CD4-positive, alpha-beta T cell (primary cell): ENCODE data around the gene RPIA. TPM values are rescaled to one million over a fixed set of nuclear protein-coding genes. Genes with fewer than 3 reads are reported as not detected.
"Not testable (repeated sequence)": the region's sequence is repeated elsewhere in the genome, so short reads cannot be mapped to it uniquely, and the experiment has no call there.

Source experiments
- ATAC-seq: fragments of 200-7000 bp; cut with Tn5 transposase; one replicate; pipeline ENCODE4 v1.10.0; 2022; ENCODE audit warnings: mild to moderate bottlenecking; ENCODE audit not compliant: poor library complexity
- CTCF ChIA-PET: fragments of 350-600 bp; sonication (Branson Sonifier 250); formaldehyde crosslinking; loops from one replicate; lab custom pipeline; 2021; ENCODE audit warnings: antibody characterized with exemption, inconsistent platforms; lab: Charles Lee
- POLR2A ChIA-PET: fragments of 350-600 bp; sonication (Branson Sonifier 250); formaldehyde crosslinking; loops from one replicate; lab custom pipeline; 2021; ENCODE audit warnings: antibody characterized with exemption, inconsistent platforms; lab: Charles Lee
- DNase-seq, 14 experiments: peaks; one replicate each; pipeline ENCODE4 v3.0.0-alpha.2; 2013 to 2020; ENCODE audit warnings: mixed read lengths in 2 of 14
- H3K27ac ChIP-seq, 2 donors: one replicate each; pipeline versions ENCODE4 v1.5.1 to v1.7.0; 2013; ENCODE audit warnings: low read length in 2 of 2, low read depth in 1 of 2, mild to moderate bottlenecking in 1 of 2
- H3K27me3 ChIP-seq, 2 experiments: 1 replicate in 1 of 2; 2 replicates in 1 of 2; pipeline versions ENCODE4 v1.6.1 to v1.7.0; 2013; ENCODE audit warnings: low read length in 2 of 2, control low read depth in 1 of 2, mild to moderate bottlenecking in 1 of 2, moderate library complexity in 1 of 2; ENCODE audit not compliant: insufficient read depth in 2 of 2, control insufficient read depth in 1 of 2
- H3K36me3 ChIP-seq: one replicate; pipeline ENCODE4 v1.6.1; 2013; ENCODE audit warnings: low read length, control low read depth; ENCODE audit not compliant: insufficient read depth
- H3K4me1 ChIP-seq: one replicate; pipeline ENCODE4 v1.6.1; 2013; ENCODE audit warnings: low read length, control low read depth; ENCODE audit not compliant: insufficient read depth
- H3K4me3 ChIP-seq: one replicate; pipeline ENCODE4 v1.5.1; 2013; ENCODE audit warnings: mild to moderate bottlenecking, low read length, moderate library complexity
- H3K9me3 ChIP-seq, 2 experiments: 1 replicate in 1 of 2; 2 replicates in 1 of 2; pipeline versions ENCODE4 v1.6.1 to v1.7.0; 2013; ENCODE audit warnings: low read length in 2 of 2, mild to moderate bottlenecking in 2 of 2, control low read depth in 1 of 2, moderate library complexity in 1 of 2; ENCODE audit not compliant: control insufficient read depth in 1 of 2, insufficient read depth in 1 of 2
- H3K27ac Mint-ChIP-seq: one replicate; pipeline ENCODE4 v1.8.0; 2020; ENCODE audit warnings: mixed read lengths
- H3K27me3 Mint-ChIP-seq: one replicate; pipeline ENCODE4 v1.8.0; 2021; ENCODE audit warnings: mixed read lengths
- H3K36me3 Mint-ChIP-seq: one replicate; pipeline ENCODE4 v1.8.0; 2021; ENCODE audit warnings: low read depth, mixed read lengths
- H3K4me1 Mint-ChIP-seq: one replicate; pipeline ENCODE4 v1.8.0; 2021; ENCODE audit warnings: low read depth, mixed read lengths
- H3K4me3 Mint-ChIP-seq: one replicate; pipeline ENCODE4 v1.8.0; 2020; ENCODE audit warnings: mild to moderate bottlenecking, mixed read lengths
- H3K9me3 Mint-ChIP-seq: one replicate; pipeline ENCODE4 v1.8.0; 2020; ENCODE audit warnings: mixed read lengths
- CTCF ChIP-seq: fragments of 200-600 bp; IDR thresholded peaks from one replicate; pipeline ENCODE4 v1.8.0; 2022; ENCODE audit warnings: antibody characterized with exemption, mild to moderate bottlenecking
- intact Hi-C, 2 experiments: fragments of 100-400 bp; cut with DNase I in 1 of 2; cut with micrococcal nuclease in 1 of 2; formaldehyde crosslinking; loops; one replicate each; pipeline versions ENCODE4 v1.15.1 to v1.9.0; 2023 to 2025; cut with DNase I, micrococcal nuclease
- polyA plus RNA-seq, 2 donors: library from polyadenylated mRNA; unstranded; fragments of 120-200 nt; gene quantifications; one replicate each; pipeline ENCODE4 v1.2.1, GENCODE V29; 2013
- total RNA-seq, 174 experiments: library from RNA in 2 of 174; stranded (reverse) in 2 of 174; gene quantifications; one replicate each; pipeline ENCODE4 v1.2.3 and lab custom pipeline; 2021 to 2026

Gene RPIA
- total RNA-seq, result 10 to 100 TPM; 21.6 to 24.7 TPM
- 33.2 TPM for polyA plus RNA-seq (2013, experiment 1 of 2)
- polyA plus RNA-seq (2013, experiment 2 of 2), result 33.1 TPM
- 11.3 to 106 (median 23.6) reads per million in 172 experiments for total RNA-seq (lab: John Stamatoyannopoulos, UW)

- intact Hi-C loops, result loop anchor here (1.0 to 10.0 kb wide), 4 partner anchors 63 to 635 kb away; partner anchors contain the start of gene EIF2AK3 (in 1 of the 2)
- no peaks in the 10 kb centered on the region for H3K36me3 ChIP-seq
- peak within 1 kb of the TSS; percentile 97 for H3K4me3 Mint-ChIP-seq
- ChIA-PET CTCF (interaction anchor here (0.9 to 2.7 kb wide), 10 partner anchors 10 to 188 kb away, joined by 3 to 23 read pairs (median 4); partner anchors contain the start of gene EIF2AK3), POLR2A (interaction anchor here (0.8 to 4.6 kb wide), 10 partner anchors 10 to 675 kb away, joined by 3 to 55 read pairs (median 5); partner anchors contain the start of genes EIF2AK3 and RNU2-63P)
- H3K27ac ChIP-seq, result peak within 1 kb of the TSS; percentile 78 to 84
- ATAC-seq (peak; percentile 94), DNase-seq (peak; percentile 94 to 100 (median 99))
- H3K9me3 Mint-ChIP-seq, result no peaks in the 10 kb centered on the region
- H3K36me3 Mint-ChIP-seq, result peaks cover 11% of the 10 kb centered on the region
- peaks cover 22% of the 10 kb centered on the region for H3K4me1 ChIP-seq
- H3K9me3 ChIP-seq, result no peaks in the 10 kb centered on the region
- H3K4me1 Mint-ChIP-seq, result peaks cover 70% of the 10 kb centered on the region
- peak within 1 kb of the TSS; percentile 77 for H3K4me3 ChIP-seq
- no peaks in the 10 kb centered on the region for H3K27me3 Mint-ChIP-seq
- H3K27ac Mint-ChIP-seq, result peak within 1 kb of the TSS; percentile 97
- peak; percentile 57 for TF ChIP-seq CTCF
- H3K27me3 ChIP-seq, result no peaks in the 10 kb centered on the region
Measured at GRCh38 chr2:88691339-88692183, at the start of gene RPIA. Gene RPIA, plus strand, starts transcription at chr2:88691673. Its CDS starts 26 bp downstream, at chr2:88691699.

- no peak overlapping the region for H3K27ac Mint-ChIP-seq
- intact Hi-C loops, result no loop called here
- Histone ChIP-seq H3K4me3 (no peak overlapping the region), H3K27ac (no peak overlapping the region), H3K36me3 (no peaks in the 10 kb centered on the region), H3K4me1 (no peaks in the 10 kb centered on the region), H3K9me3 (peaks cover 0 to 8% of the 10 kb centered on the region in 2 experiments), H3K27me3 (no peaks in the 10 kb centered on the region)
- POLR2A ChIA-PET, result no interaction called here
- CTCF ChIA-PET, result no interaction called here
- TF ChIP-seq CTCF, result no peak
- ATAC-seq (no peak), DNase-seq (no peak)
- H3K4me3 Mint-ChIP-seq, result no peak overlapping the region
- peaks cover 14% of the 10 kb centered on the region for H3K4me1 Mint-ChIP-seq
- H3K27me3 Mint-ChIP-seq, result peaks cover 7% of the 10 kb centered on the region
- H3K9me3 Mint-ChIP-seq, result no peaks in the 10 kb centered on the region
- H3K36me3 Mint-ChIP-seq, result no peaks in the 10 kb centered on the region
Measured at GRCh38 chr2:88642278-88642677, 49.2 kb upstream of the RPIA start.

- H3K4me1 Mint-ChIP-seq, result peaks cover 14% of the 10 kb centered on the region
- H3K9me3 Mint-ChIP-seq, H3K4me3 ChIP-seq, H3K4me3 Mint-ChIP-seq, H3K9me3 ChIP-seq, H3K27me3 ChIP-seq, H3K4me1 ChIP-seq, H3K36me3 ChIP-seq, ATAC-seq, DNase-seq, H3K27ac Mint-ChIP-seq, H3K36me3 Mint-ChIP-seq, H3K27ac ChIP-seq, H3K27me3 Mint-ChIP-seq, intact Hi-C loops: not testable (repeated sequence)
- CTCF ChIA-PET, result interaction anchor here (1.6 to 3.3 kb wide), 2 partner anchors 13 to 27 kb away, joined by 4 to 11 read pairs; no protein-coding TSS in a partner anchor
- POLR2A ChIA-PET, result interaction anchor here (0.6 kb wide), 1 partner anchor 35 kb away, joined by 3 read pairs; no protein-coding TSS in a partner anchor
Measured at GRCh38 chr2:88645291-88645882, 46.1 kb upstream of the RPIA start.
